Measurements from ENCODE around the gene FAF1. TPM values are rescaled to one million over a fixed set of nuclear protein-coding genes. Genes with fewer than 3 reads are reported as not detected.

FAF1 gene
- total RNA-seq, 1 experiment from 2014 or later: 14.7 TPM

DNA sequence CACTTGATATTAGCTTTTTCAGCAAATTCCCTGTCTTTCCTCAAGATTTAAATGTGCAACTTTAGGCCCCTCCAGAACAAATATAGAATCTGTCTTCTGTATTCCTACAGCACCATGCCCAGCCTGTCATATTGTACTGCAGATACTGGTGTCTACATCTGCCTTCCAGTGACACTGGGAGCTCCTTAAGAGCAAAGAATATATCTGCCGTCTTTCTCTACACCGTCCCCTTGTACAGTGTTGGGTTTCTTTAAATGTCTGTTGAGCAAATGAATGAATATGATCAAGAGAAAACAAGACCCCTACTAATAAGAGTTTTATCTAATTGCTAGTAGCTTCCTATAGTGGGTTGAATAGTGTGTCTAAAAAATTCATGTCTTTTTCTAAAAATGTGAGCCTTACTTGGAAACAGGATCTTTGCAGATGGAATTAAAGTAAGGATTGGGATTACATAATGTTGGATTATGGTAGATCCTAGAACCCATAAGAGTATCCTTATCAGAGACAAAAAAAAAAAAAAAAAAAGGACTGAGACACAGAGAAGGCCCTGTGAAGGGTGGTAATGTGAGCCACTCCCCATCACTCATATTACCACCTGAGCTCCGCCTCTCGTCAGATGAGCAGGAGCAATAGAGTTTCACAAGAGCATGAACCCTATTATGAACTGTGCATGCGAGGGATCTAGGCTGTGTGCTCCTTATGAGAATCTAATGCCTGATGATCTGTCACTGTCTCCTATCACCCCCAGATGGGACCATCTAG lies 128.6 kb downstream of the FAF1 start:
- Histone ChIP-seq H3K4me2 (ENCODE audit: low read length) (no peak overlapping the region), H3K9me3 (ENCODE audit: low read length) (no peaks in the 10 kb centered on the region), H3K27me3 (ENCODE audit: low read length) (no peaks in the 10 kb centered on the region), H3K36me3 (ENCODE audit: low read depth, low read length) (no peaks in the 10 kb centered on the region), H4K20me1 (ENCODE audit: low read length) (no peaks in the 10 kb centered on the region), H3K9me2 (replicated peaks; ENCODE audit: low read length) (no peaks in the 10 kb centered on the region), H2AFZ (ENCODE audit: low read length) (no peak overlapping the region), H3K27ac (ENCODE audit: low read length) (no peak overlapping the region), H3K4me3 (ENCODE audit: low read length) (no peak overlapping the region), H3K4me1 (ENCODE audit: insufficient read depth, low read length) (no peaks in the 10 kb centered on the region), H3K79me2 (ENCODE audit: low read length) (peaks cover 25% of the 10 kb centered on the region), H3K9ac (ENCODE audit: low read length) (no peak overlapping the region), H3F3A (ENCODE audit: low read length, unreplicated experiment) (no peaks in the 10 kb centered on the region)
- CTCF ChIA-PET: no interaction called here
- ATAC-seq: no peak
- no peak for DNase-seq
- BruUV-seq (replicated peaks): no TSS peak
- intact Hi-C loops (cut with micrococcal nuclease): no loop called here
- POLR2A ChIA-PET (ENCODE audit: unreplicated experiment): no interaction called here
- TF ChIP-seq EZH2 (IDR thresholded peaks at IDR 0.05; ENCODE audit: low read length, unreplicated experiment) (no peak), EZH2phosphoT487 (IDR thresholded peaks at IDR 0.05; ENCODE audit: borderline replicate concordance, low read length) (no peak), CTCF (conservative IDR thresholded peaks at IDR 0.05; ENCODE audit: low read depth, low read length) (no peak)

DNA sequence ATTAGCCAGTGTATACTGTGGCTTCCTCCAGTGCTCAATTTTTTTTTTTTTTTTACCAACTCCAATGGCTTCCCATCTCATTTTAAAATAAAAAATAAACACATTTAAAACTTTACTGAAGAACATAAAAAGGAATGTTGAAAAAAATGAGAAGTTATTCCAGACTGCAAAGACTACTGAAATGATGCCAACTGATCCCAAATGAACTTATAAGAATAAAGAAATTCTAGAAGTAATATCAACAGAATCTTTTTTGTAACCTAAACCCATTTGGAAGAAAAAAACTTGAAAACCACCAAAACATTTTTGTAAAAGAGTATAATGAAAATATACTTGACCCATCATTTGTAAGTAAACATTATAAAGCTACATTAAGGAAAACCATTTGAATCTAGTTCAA lies 129.4 kb downstream of the FAF1 start:
- H3F3A ChIP-seq (ENCODE audit: low read length, unreplicated experiment): no peaks in the 10 kb centered on the region
- ChIA-PET POLR2A (ENCODE audit: unreplicated experiment) (no interaction called here), CTCF (no interaction called here)
- no peaks in the 10 kb centered on the region for H3K9me3 ChIP-seq (ENCODE audit: low read length)
- TF ChIP-seq EZH2 (IDR thresholded peaks at IDR 0.05; ENCODE audit: low read length, unreplicated experiment) (no peak), EZH2phosphoT487 (IDR thresholded peaks at IDR 0.05; ENCODE audit: borderline replicate concordance, low read length) (no peak), CTCF (conservative IDR thresholded peaks at IDR 0.05; ENCODE audit: low read depth, low read length) (no peak)
- no peak overlapping the region for H2AFZ ChIP-seq (ENCODE audit: low read length)
- no peaks in the 10 kb centered on the region for H3K36me3 ChIP-seq (ENCODE audit: low read depth, low read length)
- H4K20me1 ChIP-seq (ENCODE audit: low read length): no peaks in the 10 kb centered on the region
- H3K4me1 ChIP-seq (ENCODE audit: insufficient read depth, low read length): no peaks in the 10 kb centered on the region
- H3K4me2 ChIP-seq (ENCODE audit: low read length): no peak overlapping the region
- no peak overlapping the region for H3K9ac ChIP-seq (ENCODE audit: low read length)
- DNase-seq (no peak), ATAC-seq (no peak)
- H3K27ac ChIP-seq (ENCODE audit: low read length): no peak overlapping the region
- H3K79me2 ChIP-seq (ENCODE audit: low read length): peaks cover 26% of the 10 kb centered on the region
- H3K27me3 ChIP-seq (ENCODE audit: low read length): no peaks in the 10 kb centered on the region
- H3K4me3 ChIP-seq (ENCODE audit: low read length): no peak overlapping the region
- H3K9me2 ChIP-seq (replicated peaks; ENCODE audit: low read length): no peaks in the 10 kb centered on the region
- intact Hi-C loops (cut with micrococcal nuclease): no loop called here
- BruUV-seq (replicated peaks): no TSS peak

Measured in PC-3 (cell line).